WTC11 (cell line): ENCODE data around the gene BNIPL. TPM values are rescaled to one million over a fixed set of nuclear protein-coding genes. Genes with fewer than 3 reads are reported as not detected.

ENCODE experiments used
- ATAC-seq: fragments of 200-7000 bp; cut with Tn5 transposase; 2 replicates; pipeline ENCODE4 v1.10.0; 2021; ENCODE audit warnings: mild to moderate bottlenecking, moderate library complexity
- CTCF ChIA-PET: fragments of 300-600 bp; sonication (Branson Sonifier 250); formaldehyde crosslinking; loops from one replicate; lab custom pipeline; 2021; ENCODE audit warnings: antibody characterized with exemption; lab: Charles Lee
- POLR2A ChIA-PET: fragments of 350-600 bp; sonication (Branson Sonifier 250); formaldehyde crosslinking; loops from one replicate; lab custom pipeline; 2021; ENCODE audit warnings: antibody characterized with exemption; lab: Charles Lee
- DNase-seq: peaks from one replicate; pipeline ENCODE4 v3.0.0; 2021; ENCODE audit warnings: low spot score
- H3K27ac Mint-ChIP-seq: 2 replicates; pipeline ENCODE4 v1.8.0; 2021; ENCODE audit warnings: mixed read lengths
- H3K27me3 Mint-ChIP-seq: 2 replicates; pipeline ENCODE4 v1.8.0; 2021; ENCODE audit warnings: low read depth, mild to moderate bottlenecking, moderate library complexity, mixed read lengths
- H3K36me3 Mint-ChIP-seq: 2 replicates; pipeline ENCODE4 v1.8.0; 2021; ENCODE audit warnings: mixed read lengths
- H3K4me1 Mint-ChIP-seq: 2 replicates; pipeline ENCODE4 v1.8.0; 2022; ENCODE audit warnings: mixed read lengths
- H3K4me3 Mint-ChIP-seq: 2 replicates; pipeline ENCODE4 v1.8.0; 2021; ENCODE audit warnings: mild to moderate bottlenecking, moderate library complexity, mixed read lengths
- H3K9me3 Mint-ChIP-seq: 2 replicates; pipeline ENCODE4 v1.8.0; 2021; ENCODE audit warnings: mixed read lengths
- AR ChIP-seq: fragments of 250-450 bp; sonication (Bioruptor Pico); IDR thresholded peaks from 2 replicates; pipeline ENCODE4 v1.9.0; 2021; ENCODE audit warnings: mild to moderate bottlenecking
- GABPB1 ChIP-seq: sonication (generic); formaldehyde crosslinking; IDR thresholded peaks from 2 replicates; pipeline ENCODE4 v1.8.1; 2023; ENCODE audit warnings: mild to moderate bottlenecking, missing genetic modification reagents
- GTF2I ChIP-seq: fragments of 250-450 bp; sonication (Bioruptor Pico); conservative IDR thresholded peaks from 2 replicates; pipeline ENCODE4 v1.4.0; 2021; ENCODE audit warnings: mild to moderate bottlenecking
- HMGA2 ChIP-seq: fragments of 250-450 bp; sonication (Bioruptor Pico); IDR thresholded peaks from 2 replicates; pipeline ENCODE4 v1.4.0; 2021; ENCODE audit warnings: mild to moderate bottlenecking, moderate library complexity
- NR1H2 ChIP-seq: sonication (generic); formaldehyde crosslinking; IDR thresholded peaks from 2 replicates; pipeline ENCODE4 v1.9.0; 2021; ENCODE audit warnings: mild to moderate bottlenecking, moderate library complexity, missing genetic modification reagents
- ZNF263 ChIP-seq: sonication (generic); formaldehyde crosslinking; IDR thresholded peaks from 2 replicates; pipeline ENCODE4 v1.8.1; 2022; ENCODE audit warnings: low read depth, mild to moderate bottlenecking, moderate library complexity, missing genetic modification reagents
- total RNA-seq: library from RNA; stranded (reverse); gene quantifications from 3 replicates; pipeline ENCODE4 v1.2.3, GENCODE V29; 2021
- TF ChIP-seq, protein P1 (sequence below): sonication (generic); formaldehyde crosslinking; IDR thresholded peaks from 2 replicates; pipeline ENCODE4 v1.8.0; 2022; ENCODE audit warnings: missing genetic modification reagents
- TF ChIP-seq, protein P2 (sequence below): sonication (generic); formaldehyde crosslinking; IDR thresholded peaks from 2 replicates; pipeline ENCODE4 v1.8.0; 2023; ENCODE audit warnings: missing genetic modification reagents, mild to moderate bottlenecking, borderline replicate concordance

BNIPL gene
- total RNA-seq, 1 experiment from 2014 or later: 3.8 TPM

DNA sequence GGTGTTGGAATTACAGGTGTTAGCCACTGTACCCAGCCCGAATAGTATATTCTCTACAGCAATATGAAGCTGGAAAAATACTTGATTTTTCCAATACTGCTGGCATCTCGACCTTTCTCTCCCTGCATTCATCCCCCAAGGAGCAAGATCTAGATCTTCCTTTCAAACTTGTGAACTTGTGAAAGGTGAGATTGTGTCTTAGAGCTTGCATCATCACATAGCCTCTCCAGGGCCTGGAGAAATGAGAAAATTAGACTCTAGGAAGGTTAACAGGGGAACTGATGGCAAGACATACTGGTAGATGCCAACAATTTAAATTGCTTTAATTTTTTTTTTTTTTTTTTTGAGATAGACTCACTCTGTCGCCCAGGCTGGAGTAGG lies 26.1 kb upstream of the BNIPL start (continued):
- TF ChIP-seq, protein P1, sequence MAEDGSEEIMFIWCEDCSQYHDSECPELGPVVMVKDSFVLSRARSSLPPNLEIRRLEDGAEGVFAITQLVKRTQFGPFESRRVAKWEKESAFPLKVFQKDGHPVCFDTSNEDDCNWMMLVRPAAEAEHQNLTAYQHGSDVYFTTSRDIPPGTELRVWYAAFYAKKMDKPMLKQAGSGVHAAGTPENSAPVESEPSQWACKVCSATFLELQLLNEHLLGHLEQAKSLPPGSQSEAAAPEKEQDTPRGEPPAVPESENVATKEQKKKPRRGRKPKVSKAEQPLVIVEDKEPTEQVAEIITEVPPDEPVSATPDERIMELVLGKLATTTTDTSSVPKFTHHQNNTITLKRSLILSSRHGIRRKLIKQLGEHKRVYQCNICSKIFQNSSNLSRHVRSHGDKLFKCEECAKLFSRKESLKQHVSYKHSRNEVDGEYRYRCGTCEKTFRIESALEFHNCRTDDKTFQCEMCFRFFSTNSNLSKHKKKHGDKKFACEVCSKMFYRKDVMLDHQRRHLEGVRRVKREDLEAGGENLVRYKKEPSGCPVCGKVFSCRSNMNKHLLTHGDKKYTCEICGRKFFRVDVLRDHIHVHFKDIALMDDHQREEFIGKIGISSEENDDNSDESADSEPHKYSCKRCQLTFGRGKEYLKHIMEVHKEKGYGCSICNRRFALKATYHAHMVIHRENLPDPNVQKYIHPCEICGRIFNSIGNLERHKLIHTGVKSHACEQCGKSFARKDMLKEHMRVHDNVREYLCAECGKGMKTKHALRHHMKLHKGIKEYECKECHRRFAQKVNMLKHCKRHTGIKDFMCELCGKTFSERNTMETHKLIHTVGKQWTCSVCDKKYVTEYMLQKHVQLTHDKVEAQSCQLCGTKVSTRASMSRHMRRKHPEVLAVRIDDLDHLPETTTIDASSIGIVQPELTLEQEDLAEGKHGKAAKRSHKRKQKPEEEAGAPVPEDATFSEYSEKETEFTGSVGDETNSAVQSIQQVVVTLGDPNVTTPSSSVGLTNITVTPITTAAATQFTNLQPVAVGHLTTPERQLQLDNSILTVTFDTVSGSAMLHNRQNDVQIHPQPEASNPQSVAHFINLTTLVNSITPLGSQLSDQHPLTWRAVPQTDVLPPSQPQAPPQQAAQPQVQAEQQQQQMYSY (CRISPR knock-in tag): no peak
- no peak for TF ChIP-seq AR (CRISPR knock-in tag)

DNA sequence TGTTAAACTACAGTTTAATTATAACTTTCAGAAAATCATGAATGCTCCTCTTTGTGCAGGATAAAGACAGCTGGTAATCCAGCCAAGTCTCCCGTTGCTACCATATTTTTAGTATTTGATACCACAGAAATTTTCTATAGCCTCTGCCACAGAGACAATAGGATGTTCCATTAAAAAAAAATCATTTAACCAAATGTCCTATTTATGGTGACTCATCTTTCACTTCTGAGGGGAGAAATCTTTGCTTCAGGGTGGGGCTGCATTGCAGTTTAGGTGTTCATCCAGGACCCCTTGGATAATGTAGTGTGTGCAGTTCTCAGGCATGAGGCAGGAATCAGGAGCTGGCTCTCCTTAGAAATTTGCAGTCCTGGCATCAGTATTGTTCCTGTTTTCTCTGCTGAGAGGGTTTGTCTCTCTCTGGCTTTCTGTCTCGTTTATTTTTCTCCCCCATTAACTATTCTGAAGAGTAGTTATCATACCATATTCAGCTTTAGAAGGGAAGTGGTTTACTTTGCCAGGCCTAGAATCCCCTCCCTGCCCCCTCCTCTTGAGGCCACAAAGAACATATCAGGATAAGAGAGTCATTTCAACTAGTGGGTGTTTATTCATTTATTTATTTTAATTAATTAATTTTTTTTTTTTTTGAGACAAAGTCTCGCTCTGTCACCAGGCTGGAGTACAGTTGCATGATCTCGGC lies 25.1 kb upstream of the BNIPL start:
- Mint-ChIP-seq H3K4me1 (peaks cover 24% of the 10 kb centered on the region), H3K4me3 (no peak overlapping the region), H3K36me3 (no peaks in the 10 kb centered on the region), H3K27ac (no peak overlapping the region), H3K27me3 (no peaks in the 10 kb centered on the region), H3K9me3 (no peaks in the 10 kb centered on the region)
- POLR2A ChIA-PET: no interaction called here
- DNase-seq (no peak), ATAC-seq (no peak)
- CTCF ChIA-PET: interaction anchor here (0.7 kb wide), 1 partner anchor 37 kb away, joined by 3 read pairs; no protein-coding TSS in a partner anchor
- TF ChIP-seq NR1H2 (no peak), ZNF263 (no peak), HMGA2 (no peak), GTF2I (no peak)
- TF ChIP-seq, all 79 proteins: peak for 0

GRCh38 chr1:151012684-151013471 lies 23.5 kb upstream of the BNIPL start:
- H3K9me3 Mint-ChIP-seq: no peaks in the 10 kb centered on the region
- TF ChIP-seq GABPB1 (CRISPR knock-in tag): peak; percentile 21; the same call in 1 of the 2 replicates
- TF ChIP-seq, protein P2, sequence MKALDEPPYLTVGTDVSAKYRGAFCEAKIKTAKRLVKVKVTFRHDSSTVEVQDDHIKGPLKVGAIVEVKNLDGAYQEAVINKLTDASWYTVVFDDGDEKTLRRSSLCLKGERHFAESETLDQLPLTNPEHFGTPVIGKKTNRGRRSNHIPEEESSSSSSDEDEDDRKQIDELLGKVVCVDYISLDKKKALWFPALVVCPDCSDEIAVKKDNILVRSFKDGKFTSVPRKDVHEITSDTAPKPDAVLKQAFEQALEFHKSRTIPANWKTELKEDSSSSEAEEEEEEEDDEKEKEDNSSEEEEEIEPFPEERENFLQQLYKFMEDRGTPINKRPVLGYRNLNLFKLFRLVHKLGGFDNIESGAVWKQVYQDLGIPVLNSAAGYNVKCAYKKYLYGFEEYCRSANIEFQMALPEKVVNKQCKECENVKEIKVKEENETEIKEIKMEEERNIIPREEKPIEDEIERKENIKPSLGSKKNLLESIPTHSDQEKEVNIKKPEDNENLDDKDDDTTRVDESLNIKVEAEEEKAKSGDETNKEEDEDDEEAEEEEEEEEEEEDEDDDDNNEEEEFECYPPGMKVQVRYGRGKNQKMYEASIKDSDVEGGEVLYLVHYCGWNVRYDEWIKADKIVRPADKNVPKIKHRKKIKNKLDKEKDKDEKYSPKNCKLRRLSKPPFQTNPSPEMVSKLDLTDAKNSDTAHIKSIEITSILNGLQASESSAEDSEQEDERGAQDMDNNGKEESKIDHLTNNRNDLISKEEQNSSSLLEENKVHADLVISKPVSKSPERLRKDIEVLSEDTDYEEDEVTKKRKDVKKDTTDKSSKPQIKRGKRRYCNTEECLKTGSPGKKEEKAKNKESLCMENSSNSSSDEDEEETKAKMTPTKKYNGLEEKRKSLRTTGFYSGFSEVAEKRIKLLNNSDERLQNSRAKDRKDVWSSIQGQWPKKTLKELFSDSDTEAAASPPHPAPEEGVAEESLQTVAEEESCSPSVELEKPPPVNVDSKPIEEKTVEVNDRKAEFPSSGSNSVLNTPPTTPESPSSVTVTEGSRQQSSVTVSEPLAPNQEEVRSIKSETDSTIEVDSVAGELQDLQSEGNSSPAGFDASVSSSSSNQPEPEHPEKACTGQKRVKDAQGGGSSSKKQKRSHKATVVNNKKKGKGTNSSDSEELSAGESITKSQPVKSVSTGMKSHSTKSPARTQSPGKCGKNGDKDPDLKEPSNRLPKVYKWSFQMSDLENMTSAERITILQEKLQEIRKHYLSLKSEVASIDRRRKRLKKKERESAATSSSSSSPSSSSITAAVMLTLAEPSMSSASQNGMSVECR (CRISPR knock-in tag): no peak
- H3K27me3 Mint-ChIP-seq: no peaks in the 10 kb centered on the region
- POLR2A ChIA-PET: no interaction called here
- H3K27ac Mint-ChIP-seq: no peak overlapping the region
- ATAC-seq: no peak
- peaks cover 2% of the 10 kb centered on the region; the same call in 1 of the 2 replicates for H3K36me3 Mint-ChIP-seq
- H3K4me3 Mint-ChIP-seq: no peak overlapping the region
- DNase-seq: no peak
- CTCF ChIA-PET: interaction anchor here (1.0 kb wide), 1 partner anchor 11 kb away, joined by 4 read pairs; no protein-coding TSS in a partner anchor
- peaks cover 9% of the 10 kb centered on the region for H3K4me1 Mint-ChIP-seq
